ENCODE measurements around the gene CASTOR1. TPM values are rescaled to one million over a fixed set of nuclear protein-coding genes. Genes with fewer than 3 reads are reported as not detected.

The CASTOR1 gene
- polyA plus RNA-seq, 1 experiment = 12.0 TPM

DNA sequence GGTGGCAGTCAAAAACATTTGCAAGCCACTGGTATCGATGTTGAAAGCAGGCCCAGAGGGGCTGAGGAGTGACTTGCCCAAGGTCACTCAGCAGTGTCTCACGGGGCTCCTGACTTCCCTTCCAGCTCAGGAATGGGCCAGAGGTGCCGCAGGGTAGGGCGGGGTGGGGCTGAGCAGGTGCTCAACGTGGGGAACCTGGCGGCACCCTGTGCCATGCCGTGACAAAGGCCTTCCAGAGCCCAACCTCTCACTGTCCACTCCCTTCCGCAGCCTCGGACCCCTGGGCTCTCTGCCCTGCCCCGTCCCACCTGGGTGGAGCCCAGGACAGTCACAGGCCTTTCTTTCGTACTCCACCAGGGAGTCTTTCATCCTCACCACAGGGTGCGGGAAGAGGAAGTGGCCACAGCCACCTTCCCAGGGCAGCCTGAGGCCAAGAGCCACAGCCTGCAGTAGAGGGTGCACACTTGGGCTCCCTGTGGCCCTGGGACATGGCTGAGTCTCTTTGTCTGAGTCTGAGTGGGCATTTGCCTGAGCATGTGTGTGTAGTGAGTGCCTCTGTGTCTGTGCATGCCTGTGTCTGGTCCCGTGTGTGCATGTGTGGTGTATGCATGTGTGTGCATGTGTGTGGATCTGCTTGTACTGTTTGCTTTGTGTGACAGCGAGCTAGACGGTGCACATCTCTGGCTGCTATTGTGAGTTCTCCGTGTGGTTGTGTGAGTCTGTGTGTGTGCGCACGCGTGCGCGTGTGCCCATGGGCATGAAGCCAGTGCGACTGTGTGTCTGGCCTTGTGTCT is 36.7 kb downstream of the CASTOR1 start:
- CTCF ChIA-PET = interaction anchor here (0.9 to 1.2 kb wide), 2 partner anchors 22 to 36 kb away, joined by 3 read pairs; no protein-coding TSS in a partner anchor
- POLR2A ChIA-PET = interaction anchor here (0.6 to 2.3 kb wide), 3 partner anchors 44 to 57 kb away, joined by 4 to 10 read pairs (median 6); no protein-coding TSS in a partner anchor
- TF ChIP-seq CTCF (IDR thresholded peaks at IDR 0.05; ENCODE audit: low read depth, low read length) = no peak

DNA sequence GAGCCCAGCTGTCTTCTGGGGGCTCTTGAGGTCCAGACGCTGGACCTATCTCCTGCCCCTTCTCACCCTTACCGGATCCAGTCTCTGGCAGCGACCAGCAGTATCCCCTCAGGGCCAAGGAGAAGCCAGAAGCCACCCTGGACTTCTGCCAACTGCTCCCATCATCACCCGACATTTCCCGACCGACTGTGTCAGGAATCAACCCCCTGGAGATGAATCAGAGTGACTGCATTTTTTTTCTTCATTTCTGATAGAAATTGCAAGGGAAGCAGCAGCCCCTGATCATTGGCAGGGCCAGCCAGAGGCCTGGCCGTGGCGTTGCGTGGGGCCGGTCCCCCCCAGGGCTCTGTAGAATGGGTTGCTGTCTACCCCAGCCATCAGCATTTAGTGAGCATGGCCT is 37.6 kb downstream of the CASTOR1 start:
- CTCF ChIA-PET = interaction anchor here (1.5 to 2.2 kb wide), 2 partner anchors 12 to 144 kb away, joined by 4 to 18 read pairs; no protein-coding TSS in a partner anchor
- H3K27ac ChIP-seq (ENCODE audit: low read depth, low read length) = peak overlapping the region; percentile 77
- no peaks in the 10 kb centered on the region for H3K27me3 ChIP-seq (ENCODE audit: control insufficient read depth, insufficient read depth, low read length)
- POLR2A ChIA-PET = interaction anchor here (0.5 to 2.3 kb wide), 3 partner anchors 43 to 55 kb away, joined by 3 to 10 read pairs (median 5); no protein-coding TSS in a partner anchor
- TF ChIP-seq CTCF (IDR thresholded peaks at IDR 0.05; ENCODE audit: low read depth, low read length) = no peak
- no peaks in the 10 kb centered on the region; the same call in 1 of the 2 replicates for H3K9me3 ChIP-seq (ENCODE audit: control insufficient read depth, insufficient read depth, low read length)
- DNase-seq (ENCODE audit: low read depth, low spot score) = no peak
- no peak overlapping the region for H3K4me3 ChIP-seq (ENCODE audit: low read depth, low read length)

More for the DNA sequence above, 36.7 kb downstream of the CASTOR1 start:
- no peak overlapping the region for H3K4me3 ChIP-seq (ENCODE audit: low read depth, low read length)
- H3K9me3 ChIP-seq (ENCODE audit: control insufficient read depth, insufficient read depth, low read length) = no peaks in the 10 kb centered on the region
- peak overlapping the region; percentile 77 for H3K27ac ChIP-seq (ENCODE audit: low read depth, low read length)
- no peak for DNase-seq (ENCODE audit: low read depth, low spot score)
- H3K27me3 ChIP-seq (ENCODE audit: control insufficient read depth, insufficient read depth, low read length) = no peaks in the 10 kb centered on the region

DNA sequence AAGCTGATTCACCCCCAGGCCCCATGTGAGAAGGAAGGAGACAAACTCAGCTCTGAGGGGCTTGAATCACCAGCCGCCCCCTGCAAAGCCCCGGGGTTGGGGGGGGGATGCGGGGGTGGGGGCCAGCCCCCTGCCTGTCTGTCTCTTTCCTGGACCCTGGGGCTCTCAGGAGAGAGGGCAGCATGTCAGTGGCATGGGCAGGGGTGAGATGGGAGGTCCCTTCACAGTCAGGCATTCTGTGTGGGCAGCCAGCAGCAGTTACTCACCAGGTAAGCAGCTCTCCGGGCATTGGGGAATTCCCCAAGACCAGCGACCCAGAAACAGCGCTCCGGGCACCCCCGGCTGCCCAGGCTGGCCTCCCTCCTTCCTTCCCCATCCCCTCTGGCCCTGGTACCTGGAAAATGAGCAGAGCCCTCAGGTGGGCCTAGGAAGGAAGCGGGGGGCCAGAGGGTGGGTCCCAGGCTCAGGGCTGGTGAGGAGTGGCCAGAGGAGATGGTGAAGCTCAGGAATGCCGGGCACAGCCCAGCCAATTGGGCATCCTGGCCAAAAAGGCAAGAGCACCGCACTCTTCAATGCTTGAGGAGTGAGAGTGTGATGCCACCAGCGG is 38.5 kb downstream of the CASTOR1 start:
- DNase-seq (ENCODE audit: low read depth, low spot score) = no peak
- H3K9me3 ChIP-seq (ENCODE audit: control insufficient read depth, insufficient read depth, low read length) = peaks cover 4% of the 10 kb centered on the region; the same call in 1 of the 2 replicates
- no peaks in the 10 kb centered on the region for H3K27me3 ChIP-seq (ENCODE audit: control insufficient read depth, insufficient read depth, low read length)
- H3K27ac ChIP-seq (ENCODE audit: low read depth, low read length) = peak overlapping the region; percentile 77
- H3K4me3 ChIP-seq (ENCODE audit: low read depth, low read length) = no peak overlapping the region
- no peak for TF ChIP-seq CTCF (IDR thresholded peaks at IDR 0.05; ENCODE audit: low read depth, low read length)
- ChIA-PET CTCF (interaction anchor here (0.6 to 2.2 kb wide), 4 partner anchors 13 to 143 kb away, joined by 4 to 18 read pairs (median 4); partner anchors contain the start of gene CASTOR1), POLR2A (interaction anchor here (0.6 to 2.3 kb wide), 6 partner anchors 15 to 136 kb away, joined by 3 to 10 read pairs (median 4); no protein-coding TSS in a partner anchor)

- Histone ChIP-seq H3K27me3 (ENCODE audit: control insufficient read depth, insufficient read depth, low read length) (no peaks in the 10 kb centered on the region), H3K4me3 (ENCODE audit: low read depth, low read length) (no peak overlapping the region), H3K27ac (ENCODE audit: low read depth, low read length) (peak overlapping the region; percentile 77), H3K9me3 (ENCODE audit: control insufficient read depth, insufficient read depth, low read length) (peaks cover 6% of the 10 kb centered on the region; the same call in 1 of the 2 replicates)
- DNase-seq (ENCODE audit: low read depth, low spot score) = no peak
- ChIA-PET CTCF (interaction anchor here (0.6 to 2.2 kb wide), 3 partner anchors 39 to 142 kb away, joined by 4 to 18 read pairs (median 5); partner anchors contain the start of gene CASTOR1), POLR2A (interaction anchor here (0.9 to 2.3 kb wide), 4 partner anchors 15 to 54 kb away, joined by 3 to 10 read pairs (median 4); no protein-coding TSS in a partner anchor)
- no peak for TF ChIP-seq CTCF (IDR thresholded peaks at IDR 0.05; ENCODE audit: low read depth, low read length)
Observed at GRCh38 chr22:30250039-30250565, 39.2 kb downstream of the CASTOR1 start.
